Neuronal stem cell (in vitro differentiated cells): Measurements from ENCODE around the gene KRT85.

Source experiments
- DNase-seq: peaks from one replicate; pipeline ENCODE4 v3.0.0-alpha.2; 2013; ENCODE audit warnings: low spot score
- H2AFZ ChIP-seq: one replicate; pipeline ENCODE4 v1.6.1; 2013; ENCODE audit warnings: mild to moderate bottlenecking, low read length, inconsistent platforms
- H2AK5ac ChIP-seq: 2 replicates; pipeline ENCODE4 v1.6.1; 2013; ENCODE audit warnings: low read depth, mild to moderate bottlenecking, inconsistent platforms, low read length, moderate library complexity, mixed read lengths
- H2BK120ac ChIP-seq: 2 replicates; pipeline ENCODE4 v1.6.1; 2013; ENCODE audit warnings: low read depth, mild to moderate bottlenecking, inconsistent platforms, low read length, moderate library complexity, mixed read lengths
- H2BK12ac ChIP-seq: one replicate; pipeline ENCODE4 v1.6.1; 2013; ENCODE audit warnings: low read length, inconsistent platforms
- H2BK15ac ChIP-seq: 2 replicates; pipeline ENCODE4 v1.6.1; 2013; ENCODE audit warnings: mild to moderate bottlenecking, low read length, inconsistent platforms, mixed read lengths
- H2BK5ac ChIP-seq: one replicate; pipeline ENCODE4 v1.6.1; 2013; ENCODE audit warnings: inconsistent platforms, mild to moderate bottlenecking, low read length, moderate library complexity
- H3K14ac ChIP-seq: one replicate; pipeline ENCODE4 v1.6.1; 2013; ENCODE audit warnings: low read length, inconsistent platforms
- H3K18ac ChIP-seq: 2 replicates; pipeline ENCODE4 v1.6.1; 2013; ENCODE audit warnings: low read length, inconsistent platforms
- H3K23ac ChIP-seq: 2 replicates; pipeline ENCODE4 v1.6.1; 2013; ENCODE audit warnings: low read depth, mild to moderate bottlenecking, mixed read lengths, low read length, inconsistent platforms; ENCODE audit not compliant: poor library complexity
- H3K27ac ChIP-seq: replicated peaks from 3 replicates; pipeline ENCODE4 v1.5.1; 2013; ENCODE audit warnings: low read length, inconsistent platforms
- H3K27me3 ChIP-seq, 3 experiments: 2 replicates each; pipeline ENCODE4 v1.6.1; 2013; ENCODE audit warnings: low read length in 3 of 3, mild to moderate bottlenecking in 2 of 3, inconsistent platforms in 1 of 3, low read depth in 1 of 3, mixed read lengths in 1 of 3, moderate library complexity in 1 of 3; ENCODE audit not compliant: control insufficient read depth in 3 of 3, insufficient read depth in 3 of 3
- H3K36me3 ChIP-seq, 2 donors: replicated peaks in 1 of 2; 2 replicates each; pipeline ENCODE4 v1.6.1; 2013; ENCODE audit warnings: low read length in 2 of 2; ENCODE audit not compliant: control insufficient read depth in 2 of 2, insufficient read depth in 2 of 2
- H3K4ac ChIP-seq: 2 replicates; pipeline ENCODE4 v1.6.1; 2013; ENCODE audit warnings: inconsistent platforms, mild to moderate bottlenecking, low read length, moderate library complexity
- H3K4me1 ChIP-seq, 2 donors: 1 replicate in 1 of 2; 2 replicates in 1 of 2; pipeline ENCODE4 v1.6.1; 2013; ENCODE audit warnings: low read length in 2 of 2, low read depth in 1 of 2; ENCODE audit not compliant: control insufficient read depth in 2 of 2, insufficient read depth in 1 of 2
- H3K4me2 ChIP-seq: one replicate; pipeline ENCODE4 v1.6.1; 2013; ENCODE audit warnings: mild to moderate bottlenecking, low read length, inconsistent platforms; ENCODE audit not compliant: insufficient read depth, poor library complexity, severe bottlenecking
- H3K4me3 ChIP-seq, 2 donors: 2 replicates each; pipeline ENCODE4 v1.5.1; 2013; ENCODE audit warnings: low read length in 2 of 2, mild to moderate bottlenecking in 2 of 2, inconsistent platforms in 1 of 2, moderate library complexity in 1 of 2
- H3K79me1 ChIP-seq: one replicate; pipeline ENCODE4 v1.6.1; 2013; ENCODE audit warnings: low read depth, mild to moderate bottlenecking, inconsistent platforms, low read length, moderate library complexity
- H3K9ac ChIP-seq: one replicate; pipeline ENCODE4 v1.6.1; 2013; ENCODE audit warnings: mild to moderate bottlenecking, low read depth, low read length, inconsistent platforms; ENCODE audit not compliant: poor library complexity
- H3K9me3 ChIP-seq, 2 donors: replicated peaks in 1 of 2; 2 replicates each; pipeline versions ENCODE3 to v1.6.1; 2013; ENCODE audit warnings: low read length in 2 of 2, mild to moderate bottlenecking in 2 of 2, inconsistent platforms in 1 of 2, low read depth in 1 of 2, mixed read lengths in 1 of 2, moderate library complexity in 1 of 2; ENCODE audit not compliant: control insufficient read depth in 2 of 2, insufficient read depth in 1 of 2
- H4K8ac ChIP-seq: one replicate; pipeline ENCODE4 v1.6.1; 2013; ENCODE audit warnings: low read depth, mild to moderate bottlenecking, inconsistent platforms, low read length, moderate library complexity
- H4K91ac ChIP-seq: one replicate; pipeline ENCODE4 v1.6.1; 2013; ENCODE audit warnings: low read length, low read depth, mild to moderate bottlenecking, inconsistent platforms; ENCODE audit not compliant: poor library complexity
- WGBS, 2 donors: extraction: QIAGEN DNeasy Blood & Tissue Kit; methylation state at CpG; one replicate each; pipeline ENCODE4 v1.1.7; 2013; ENCODE audit warnings: missing lambda C conversion rate in 2 of 2, mixed read lengths in 1 of 2; ENCODE audit not compliant: insufficient read length in 2 of 2, insufficient replicate concordance in 1 of 2; ENCODE audit errors: extremely low coverage in 2 of 2; 5-methylcytosine and 5-hydroxymethylcytosine counted together

KRT85 gene

GRCh38 chr12:52314511-52314910 lies 52.8 kb downstream of the KRT85 start:
- Histone ChIP-seq H3K23ac (peak overlapping the region; percentile 4), H3K9ac (no peak overlapping the region), H3K36me3 (no peaks in the 10 kb centered on the region), H3K27me3 (peaks cover 0 to 27% (median 1%) of the 10 kb centered on the region in 3 experiments), H2BK120ac (peak overlapping the region; percentile 56), H4K8ac (no peak overlapping the region), H3K18ac (peak overlapping the region; percentile 29), H3K79me1 (no peaks in the 10 kb centered on the region), H3K27ac (no peak overlapping the region), H2AFZ (no peak overlapping the region), H3K4me3 (no peak overlapping the region), H2AK5ac (peak overlapping the region; percentile 44), H3K4me1 (peaks cover 0 to 2% of the 10 kb centered on the region in 2 donors), H3K9me3 (no peaks in the 10 kb centered on the region), H3K4ac (no peak overlapping the region), H2BK12ac (no peak overlapping the region), H2BK5ac (no peak overlapping the region), H2BK15ac (no peak overlapping the region), H4K91ac (no peak overlapping the region), H3K4me2 (no peak overlapping the region), H3K14ac (no peak overlapping the region)
- no CpG with 5 or more reads among the region's 13 CpGs for WGBS, 2 donors
- DNase-seq, result no peak

- Histone ChIP-seq H3K27ac (no peak overlapping the region), H4K8ac (no peak overlapping the region), H3K27me3 (peaks cover 0 to 33% (median 6%) of the 10 kb centered on the region in 3 experiments), H2BK120ac (peak overlapping the region; percentile 56), H3K23ac (peak overlapping the region; percentile 6), H3K4me2 (no peak overlapping the region), H3K9ac (no peak overlapping the region), H3K4me1 (peaks cover 0 to 4% of the 10 kb centered on the region in 2 donors), H3K4me3 (no peak overlapping the region), H3K4ac (no peak overlapping the region), H2BK12ac (no peak overlapping the region), H2AK5ac (no peak overlapping the region), H3K14ac (no peak overlapping the region), H3K18ac (no peak overlapping the region), H2BK15ac (peak overlapping the region; percentile 45), H3K36me3 (no peaks in the 10 kb centered on the region), H4K91ac (no peak overlapping the region), H3K79me1 (no peaks in the 10 kb centered on the region), H2AFZ (no peak overlapping the region), H3K9me3 (no peaks in the 10 kb centered on the region), H2BK5ac (no peak overlapping the region)
- no CpG with 5 or more reads among the region's 9 CpGs for WGBS, 2 donors
- no peak for DNase-seq
Observed at GRCh38 chr12:52313926-52314325, 53.4 kb downstream of the KRT85 start.

- no peak overlapping the region for H2BK15ac ChIP-seq
- H2BK5ac ChIP-seq, result no peak overlapping the region
- H3K4me1 ChIP-seq, result peaks cover 0 to 7% of the 10 kb centered on the region in 2 donors
- H3K14ac ChIP-seq, result no peak overlapping the region
- H2BK12ac ChIP-seq, result no peak overlapping the region
- no peak overlapping the region for H3K4ac ChIP-seq
- WGBS, 2 donors, result no CpG with 5 or more reads among the region's 3 CpGs
- H4K8ac ChIP-seq, result no peak overlapping the region
- no peaks in the 10 kb centered on the region for H3K36me3 ChIP-seq
- no peak overlapping the region for H3K27ac ChIP-seq
- H3K9ac ChIP-seq, result no peak overlapping the region
- DNase-seq, result no peak
- H4K91ac ChIP-seq, result no peak overlapping the region
- no peak overlapping the region for H3K23ac ChIP-seq
- no peak overlapping the region for H3K18ac ChIP-seq
- no peak overlapping the region for H3K4me3 ChIP-seq
- no peaks in the 10 kb centered on the region for H3K79me1 ChIP-seq
- peaks cover 0 to 38% (median 9%) of the 10 kb centered on the region in 3 experiments for H3K27me3 ChIP-seq
- H2AFZ ChIP-seq, result no peak overlapping the region
- no peak overlapping the region for H2BK120ac ChIP-seq
- no peak overlapping the region for H3K4me2 ChIP-seq
- no peak overlapping the region for H2AK5ac ChIP-seq
- H3K9me3 ChIP-seq, result no peaks in the 10 kb centered on the region
Observed at GRCh38 chr12:52313461-52313860, 53.8 kb downstream of the KRT85 start.

GRCh38 chr12:52312086-52312485 lies 55.2 kb downstream of the KRT85 start:
- Histone ChIP-seq H3K9ac (no peak overlapping the region), H3K27ac (no peak overlapping the region), H3K4me3 (no peak overlapping the region), H3K18ac (no peak overlapping the region), H3K14ac (no peak overlapping the region), H3K36me3 (no peaks in the 10 kb centered on the region), H3K4ac (no peak overlapping the region), H2BK5ac (no peak overlapping the region), H2BK12ac (no peak overlapping the region), H2AFZ (no peak overlapping the region), H3K4me1 (peaks cover 0 to 9% of the 10 kb centered on the region in 2 donors), H3K23ac (no peak overlapping the region), H4K91ac (no peak overlapping the region), H3K79me1 (no peaks in the 10 kb centered on the region), H3K9me3 (no peaks in the 10 kb centered on the region), H3K4me2 (no peak overlapping the region), H3K27me3 (peaks cover 0 to 52% (median 21%) of the 10 kb centered on the region in 3 experiments), H2BK15ac (no peak overlapping the region), H2BK120ac (no peak overlapping the region), H4K8ac (no peak overlapping the region), H2AK5ac (no peak overlapping the region)
- DNase-seq, result no peak
- WGBS, 2 donors, result no CpG with 5 or more reads among the region's 4 CpGs
